GM23338 (cell line): ENCODE data around the gene TMCO1. TPM values are rescaled to one million over a fixed set of nuclear protein-coding genes. Genes with fewer than 3 reads are reported as not detected.
"Not testable (repeated sequence)": the region's sequence is repeated elsewhere in the genome, so short reads cannot be mapped to it uniquely, and the experiment has no call there.

Source experiments
- ATAC-seq: fragments of 200-7000 bp; cut with Tn5 transposase; 3 replicates; pipeline ENCODE4 v1.9.1; 2020
- DNase-seq: peaks from one replicate; pipeline ENCODE4 v3.0.0-alpha.2; 2015; ENCODE audit warnings: low spot score
- H2AFZ ChIP-seq: fragments of 200-600 bp; sonication (generic); 2 replicates; pipeline ENCODE4 v1.8.0; 2016; ENCODE audit warnings: antibody characterized with exemption, mild to moderate bottlenecking, moderate library complexity
- H3F3A ChIP-seq: fragments of 200-600 bp; sonication (generic); replicated peaks from 2 replicates; pipeline ENCODE4 v1.8.0; 2017; ENCODE audit warnings: antibody characterized with exemption, mixed run types, low read depth
- H3K27ac ChIP-seq: fragments of 200-600 bp; sonication (generic); 2 replicates; pipeline ENCODE4 v1.6.1; 2016; ENCODE audit warnings: low read depth
- H3K27me3 ChIP-seq: fragments of 200-600 bp; sonication (generic); 2 replicates; pipeline ENCODE4 v1.8.0; 2016; ENCODE audit warnings: mild to moderate bottlenecking, mixed run types, moderate library complexity; ENCODE audit not compliant: insufficient read depth
- H3K36me3 ChIP-seq: fragments of 200-600 bp; sonication (generic); 2 replicates; pipeline ENCODE4 v1.8.0; 2016; ENCODE audit warnings: mild to moderate bottlenecking; ENCODE audit not compliant: insufficient read depth
- H3K4me1 ChIP-seq: fragments of 200-600 bp; sonication (generic); 2 replicates; pipeline ENCODE4 v1.8.0; 2016; ENCODE audit warnings: mild to moderate bottlenecking, moderate library complexity; ENCODE audit not compliant: insufficient read depth
- H3K4me2 ChIP-seq: fragments of 200-600 bp; sonication (generic); 2 replicates; pipeline ENCODE4 v1.7.1; 2017; ENCODE audit warnings: mixed run types
- H3K4me3 ChIP-seq: fragments of 200-600 bp; sonication (generic); 2 replicates; pipeline ENCODE4 v1.6.1; 2016; ENCODE audit warnings: mixed run types
- H3K79me2 ChIP-seq: fragments of 200-600 bp; sonication (generic); replicated peaks from 2 replicates; pipeline ENCODE4 v1.8.0; 2017; ENCODE audit warnings: mild to moderate bottlenecking; ENCODE audit not compliant: insufficient read depth
- H3K9me2 ChIP-seq: fragments of 200-600 bp; sonication (generic); 2 replicates; pipeline ENCODE4 v1.8.0; 2017; ENCODE audit not compliant: insufficient read depth
- H4K20me1 ChIP-seq: fragments of 200-600 bp; sonication (generic); replicated peaks from 2 replicates; pipeline ENCODE4 v1.8.0; 2017; ENCODE audit warnings: mild to moderate bottlenecking; ENCODE audit not compliant: insufficient read depth
- H3K27ac Mint-ChIP-seq: 2 replicates; pipeline ENCODE4 v1.8.0; 2020; ENCODE audit warnings: inconsistent platforms, mild to moderate bottlenecking, moderate library complexity, mixed read lengths
- H3K27me3 Mint-ChIP-seq: 3 replicates; pipeline ENCODE4 v1.8.0; 2022; ENCODE audit warnings: low read depth, mild to moderate bottlenecking, moderate library complexity, mixed read lengths, inconsistent platforms; ENCODE audit not compliant: insufficient read depth, poor library complexity
- H3K36me3 Mint-ChIP-seq: 3 replicates; pipeline ENCODE4 v1.8.0; 2021; ENCODE audit warnings: low read depth, mild to moderate bottlenecking, inconsistent platforms, moderate library complexity, mixed read lengths
- H3K4me1 Mint-ChIP-seq: 3 replicates; pipeline ENCODE4 v1.8.0; 2020; ENCODE audit warnings: mild to moderate bottlenecking, inconsistent platforms, mixed read lengths
- H3K4me3 Mint-ChIP-seq: 3 replicates; pipeline ENCODE4 v1.8.0; 2021; ENCODE audit warnings: moderate library complexity, mild to moderate bottlenecking, inconsistent platforms, mixed read lengths
- H3K9me3 Mint-ChIP-seq: 3 replicates; pipeline ENCODE4 v1.8.0; 2020; ENCODE audit warnings: moderate library complexity, mild to moderate bottlenecking, inconsistent platforms, mixed read lengths
- CREB1 ChIP-seq: fragments of 250-450 bp; sonication (Bioruptor Pico); IDR thresholded peaks from 2 replicates; pipeline ENCODE4 v1.5.0; 2020; ENCODE audit warnings: low read depth, mild to moderate bottlenecking, moderate library complexity
- CTCF ChIP-seq, 2 experiments: fragments of 200-600 bp in 1 of 2; sonication (generic) in 1 of 2; conservative IDR thresholded peaks; 2 replicates each; pipeline versions ENCODE4 v1.5.1 to v1.6.1; 2016 to 2017; ENCODE audit warnings: antibody characterized with exemption in 2 of 2, low read depth in 2 of 2, mild to moderate bottlenecking in 2 of 2, moderate library complexity in 1 of 2
- EZH2 ChIP-seq: fragments of 200-600 bp; sonication (generic); IDR thresholded peaks from one replicate; pipeline ENCODE4 v1.8.0; 2017; ENCODE audit warnings: antibody characterized with exemption, mild to moderate bottlenecking, low read depth; ENCODE audit not compliant: unreplicated experiment
- EZH2phosphoT487 ChIP-seq: fragments of 200-600 bp; sonication (generic); IDR thresholded peaks from one replicate; pipeline ENCODE4 v1.8.1; 2018; ENCODE audit warnings: antibody characterized with exemption; ENCODE audit not compliant: unreplicated experiment
- JUNB ChIP-seq: IDR thresholded peaks from one replicate; pipeline ENCODE4 v1.6.1; 2016; ENCODE audit warnings: antibody characterized with exemption; ENCODE audit not compliant: unreplicated experiment
- NANOG ChIP-seq: IDR thresholded peaks from 2 replicates; pipeline ENCODE4 v1.6.1; 2016; ENCODE audit warnings: antibody characterized with exemption, borderline replicate concordance
- REST ChIP-seq: IDR thresholded peaks from one replicate; pipeline ENCODE4 v1.6.1; 2018; ENCODE audit warnings: antibody characterized with exemption; ENCODE audit not compliant: unreplicated experiment
- STAT1 ChIP-seq: IDR thresholded peaks from one replicate; pipeline ENCODE4 v1.6.1; 2016; ENCODE audit warnings: antibody characterized with exemption; ENCODE audit not compliant: unreplicated experiment
- ZNF114 ChIP-seq: fragments of 250-450 bp; sonication (Bioruptor Pico); IDR thresholded peaks from 2 replicates; pipeline ENCODE4 v1.5.0; 2020; ENCODE audit warnings: mild to moderate bottlenecking, moderate library complexity
- ZNF331 ChIP-seq: fragments of 250-450 bp; sonication (Bioruptor Pico); IDR thresholded peaks from 2 replicates; pipeline ENCODE4 v1.5.0; 2020; ENCODE audit warnings: low read depth, mild to moderate bottlenecking, moderate library complexity
- polyA plus RNA-seq: library from polyadenylated mRNA; unstranded; fragments of >200 nt; fragmentation: Nextera tagmentation; extraction: Ambion mirVana; gene quantifications from 2 replicates; pipeline ENCODE4 v1.2.1, GENCODE V29; 2016
- total RNA-seq: library from RNA; depleted of rRNA; stranded (reverse); fragments of >200 nt; shearing (Covaris generic); gene quantifications from 2 replicates; pipeline ENCODE4 v1.2.3, GENCODE V29; 2014
- TF ChIP-seq, protein P1 (sequence below): IDR thresholded peaks from 2 replicates; pipeline ENCODE4 v1.6.1; 2016; ENCODE audit warnings: antibody characterized with exemption

Gene TMCO1
- total and polyA plus RNA-seq, 2 experiments from 2014 or later, result 38.3 to 116 TPM

- TF ChIP-seq STAT1, result no peak
- no peak for TF ChIP-seq ZNF114 (CRISPR knock-in tag)
- no peak for TF ChIP-seq EZH2phosphoT487
Observed at GRCh38 chr1:165726169-165726568, 42.5 kb downstream of the TMCO1 start (continued).

GRCh38 chr1:165717918-165718515, 50.7 kb downstream of the TMCO1 start:
- Histone ChIP-seq H3K36me3 (no peaks in the 10 kb centered on the region), H3K9me2 (no peaks in the 10 kb centered on the region), H3K27me3 (no peaks in the 10 kb centered on the region), H2AFZ (no peak overlapping the region), H4K20me1 (no peaks in the 10 kb centered on the region), H3K4me1 (no peaks in the 10 kb centered on the region), H3K4me2 (no peak overlapping the region), H3K27ac (no peak overlapping the region), H3K79me2 (no peaks in the 10 kb centered on the region), H3F3A (no peaks in the 10 kb centered on the region), H3K4me3 (no peak overlapping the region)
- no peaks in the 10 kb centered on the region for H3K36me3 Mint-ChIP-seq
- DNase-seq (peak; percentile 86), ATAC-seq (peak; percentile 92)
- no peak overlapping the region; the same call in 1 of the 2 replicates for H3K27ac Mint-ChIP-seq
- peaks cover 2% of the 10 kb centered on the region; the same call in 1 of the 3 replicates for H3K4me1 Mint-ChIP-seq
- H3K9me3 Mint-ChIP-seq, result no peaks in the 10 kb centered on the region; the same call in 1 of the 3 replicates
- no peaks in the 10 kb centered on the region for H3K27me3 Mint-ChIP-seq
- H3K4me3 Mint-ChIP-seq, result no peak overlapping the region
- TF ChIP-seq CTCF (conservative IDR thresholded peaks at IDR 0.05; ENCODE audit: low read depth in 2 of 2) (peak; percentile 94 to 98), NANOG (no peak), ZNF114 (CRISPR knock-in tag) (no peak), ZNF331 (no peak), REST (no peak), CREB1 (CRISPR knock-in tag) (no peak), JUNB (no peak), EZH2 (no peak)
- TF ChIP-seq, protein P1, sequence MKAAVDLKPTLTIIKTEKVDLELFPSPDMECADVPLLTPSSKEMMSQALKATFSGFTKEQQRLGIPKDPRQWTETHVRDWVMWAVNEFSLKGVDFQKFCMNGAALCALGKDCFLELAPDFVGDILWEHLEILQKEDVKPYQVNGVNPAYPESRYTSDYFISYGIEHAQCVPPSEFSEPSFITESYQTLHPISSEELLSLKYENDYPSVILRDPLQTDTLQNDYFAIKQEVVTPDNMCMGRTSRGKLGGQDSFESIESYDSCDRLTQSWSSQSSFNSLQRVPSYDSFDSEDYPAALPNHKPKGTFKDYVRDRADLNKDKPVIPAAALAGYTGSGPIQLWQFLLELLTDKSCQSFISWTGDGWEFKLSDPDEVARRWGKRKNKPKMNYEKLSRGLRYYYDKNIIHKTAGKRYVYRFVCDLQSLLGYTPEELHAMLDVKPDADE, result no peak

- H3K9me2 ChIP-seq, H3K27me3 ChIP-seq, H3K27me3 Mint-ChIP-seq, H2AFZ ChIP-seq, H4K20me1 ChIP-seq, DNase-seq, H3K27ac Mint-ChIP-seq, ATAC-seq, H3K79me2 ChIP-seq, H3K4me2 ChIP-seq, H3K4me1 Mint-ChIP-seq, H3K4me3 Mint-ChIP-seq, H3K27ac ChIP-seq, H3K4me3 ChIP-seq, H3K4me1 ChIP-seq, H3F3A ChIP-seq, H3K36me3 Mint-ChIP-seq, H3K9me3 Mint-ChIP-seq, H3K36me3 ChIP-seq: not testable (repeated sequence)
Observed at GRCh38 chr1:165716265-165717051, 52.2 kb downstream of the TMCO1 start.
